Raji (cell line): ENCODE results near the gene ELP4.

Experiments used
- POLR2A ChIP-seq: IDR thresholded peaks from 2 replicates; pipeline ENCODE4 v1.6.1; 2011; ENCODE audit warnings: low read depth, low read length, control low read depth; ENCODE audit not compliant: insufficient read depth

Gene ELP4

GRCh38 chr11:31770011-31770700, 260.6 kb downstream of the ELP4 start:
- TF ChIP-seq POLR2A = no peak

- TF ChIP-seq POLR2A = no peak
Observed at GRCh38 chr11:31772412-31772811, 262.8 kb downstream of the ELP4 start.

GRCh38 chr11:31779374-31779791, 269.8 kb downstream of the ELP4 start:
- no peak for TF ChIP-seq POLR2A

GRCh38 chr11:31780078-31780477, 270.5 kb downstream of the ELP4 start:
- no peak for TF ChIP-seq POLR2A

- no peak for TF ChIP-seq POLR2A
Observed at GRCh38 chr11:31780480-31780971, 271.0 kb downstream of the ELP4 start.

DNA sequence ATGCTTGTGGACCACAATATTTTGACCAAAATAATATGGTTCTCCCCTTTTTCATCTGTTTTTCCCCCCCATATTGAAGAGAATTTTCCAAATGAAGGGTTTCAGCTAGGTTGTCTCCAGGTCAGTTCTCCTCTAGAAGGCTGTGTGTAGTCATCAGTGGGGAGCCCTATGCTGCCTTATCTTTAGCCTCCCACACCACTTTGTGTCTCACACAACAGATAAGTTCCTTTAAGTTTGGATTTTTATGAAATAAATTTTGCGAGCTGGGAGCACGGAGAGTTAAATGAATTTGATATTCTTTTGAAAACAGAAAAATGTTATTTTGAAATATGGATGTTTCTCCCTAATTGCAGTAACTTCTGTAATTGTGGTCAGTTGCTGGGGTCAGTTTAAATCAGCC, 272.7 kb downstream of the ELP4 start:
- TF ChIP-seq POLR2A = no peak

- no peak for TF ChIP-seq POLR2A
Observed at GRCh38 chr11:31783252-31783651, 273.7 kb downstream of the ELP4 start.

GRCh38 chr11:31784611-31785010, 275.0 kb downstream of the ELP4 start:
- TF ChIP-seq POLR2A = no peak

GRCh38 chr11:31786996-31787685, 277.6 kb downstream of the ELP4 start:
- TF ChIP-seq POLR2A = no peak

GRCh38 chr11:31788085-31788484, 278.5 kb downstream of the ELP4 start:
- no peak for TF ChIP-seq POLR2A

- TF ChIP-seq POLR2A = no peak
Observed at GRCh38 chr11:31790649-31791048, 281.1 kb downstream of the ELP4 start.

- no peak for TF ChIP-seq POLR2A
Observed at GRCh38 chr11:31792036-31792435, 282.5 kb downstream of the ELP4 start.

DNA sequence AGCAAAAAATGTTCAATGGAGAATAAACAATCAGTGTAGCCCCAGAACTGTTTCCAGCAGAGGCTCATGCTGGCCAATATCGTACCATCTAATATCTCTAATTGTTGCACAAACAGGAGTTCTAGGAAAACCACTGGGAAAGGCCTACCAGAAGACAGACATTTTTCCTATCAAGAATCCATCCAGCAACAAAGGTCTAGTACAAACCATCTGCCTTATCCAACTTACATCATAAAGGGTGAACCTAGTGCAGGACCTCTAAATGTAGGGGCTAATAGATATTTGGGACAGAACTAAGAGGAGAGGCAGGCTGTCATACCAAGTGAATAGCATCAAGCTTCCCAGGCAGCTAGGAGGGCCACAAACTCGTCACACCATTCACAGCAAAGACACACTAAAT, 282.9 kb downstream of the ELP4 start:
- TF ChIP-seq POLR2A = no peak

GRCh38 chr11:31793264-31793663, 283.7 kb downstream of the ELP4 start:
- TF ChIP-seq POLR2A = no peak

GRCh38 chr11:31794548-31794947, 285.0 kb downstream of the ELP4 start:
- no peak for TF ChIP-seq POLR2A

GRCh38 chr11:31795706-31796498, 286.3 kb downstream of the ELP4 start:
- no peak for TF ChIP-seq POLR2A

- TF ChIP-seq POLR2A = no peak
Observed at GRCh38 chr11:31796499-31797189, 287.1 kb downstream of the ELP4 start.
